ENCODE measurements around the gene UVSSA. TPM values are rescaled to one million over a fixed set of nuclear protein-coding genes. Genes with fewer than 3 reads are reported as not detected.
A peak's percentile ranks its signal among the peaks of the same experiment; 100 is the strongest.

The UVSSA gene
- total and polyA plus RNA-seq, 9 of the 15 experiments (the other 6 are each of a cell fraction or from before 2014, with no cell fraction given): 0.21 to 14.6 (median 3.3) TPM

DNA sequence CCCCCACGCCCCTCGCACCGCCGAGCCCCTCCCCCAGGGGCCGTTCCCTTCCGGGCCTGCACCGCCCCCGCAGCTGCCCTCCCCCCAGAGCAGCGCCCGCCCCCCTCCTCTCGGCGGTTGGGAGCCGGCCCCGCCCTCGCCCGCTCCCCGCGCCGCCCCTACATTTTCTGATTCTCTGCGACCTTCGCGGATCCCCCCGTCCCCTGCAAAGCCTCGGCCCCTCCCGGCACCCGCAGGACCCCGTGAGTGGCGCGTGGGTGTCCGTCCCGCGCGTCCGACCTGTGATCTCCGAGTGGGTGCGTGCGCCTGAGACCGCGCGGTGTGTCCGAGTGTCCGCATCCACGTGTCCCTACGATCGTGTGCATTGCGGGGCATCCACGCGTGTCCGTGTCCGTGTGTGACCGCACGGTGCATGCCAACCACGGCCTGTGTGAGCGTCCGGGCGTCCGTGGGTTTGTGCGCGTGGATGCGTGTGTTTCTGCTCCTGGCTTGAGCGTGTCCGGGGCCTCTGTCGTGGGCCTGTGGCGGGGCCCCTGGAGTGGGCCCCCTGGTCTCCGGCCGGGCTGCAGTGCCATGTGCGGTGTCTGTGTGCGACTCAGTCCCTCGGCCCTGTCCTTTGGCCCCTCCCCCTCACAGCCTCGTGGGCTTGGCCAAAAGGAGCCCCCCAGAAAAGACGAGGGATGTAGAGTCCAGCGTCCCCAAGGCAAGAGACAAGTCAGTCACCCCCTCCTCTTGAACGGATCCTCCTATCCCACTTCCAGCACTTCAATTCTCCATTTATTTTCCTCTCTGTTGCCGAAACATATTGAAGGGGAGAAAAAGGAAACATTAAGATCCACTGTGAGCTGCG is 68.0 kb downstream of the UVSSA start (continued):
- TF ChIP-seq KAT8 (IDR thresholded peaks at IDR 0.05; ENCODE audit: low read depth) (no peak), MTA2 (IDR thresholded peaks at IDR 0.05; ENCODE audit: low read depth) (peak; percentile 69), NFE2 (IDR thresholded peaks at IDR 0.05; ENCODE audit: low read depth) (no peak), MTA1 (IDR thresholded peaks at IDR 0.05; ENCODE audit: borderline replicate concordance) (peak; percentile 93), FIP1L1 (IDR thresholded peaks at IDR 0.05; ENCODE audit: low read depth, low read length, poor library complexity, severe bottlenecking) (peak; percentile 89), BACH1 (tag; IDR thresholded peaks at IDR 0.05) (no peak), TAF7 (tag; IDR thresholded peaks at IDR 0.05) (no peak), HLTF (IDR thresholded peaks at IDR 0.05) (no peak), DMBX1 (CRISPR knock-in tag; IDR thresholded peaks at IDR 0.05; ENCODE audit: borderline replicate concordance) (no peak)
- TF ChIP-seq, protein P1, sequence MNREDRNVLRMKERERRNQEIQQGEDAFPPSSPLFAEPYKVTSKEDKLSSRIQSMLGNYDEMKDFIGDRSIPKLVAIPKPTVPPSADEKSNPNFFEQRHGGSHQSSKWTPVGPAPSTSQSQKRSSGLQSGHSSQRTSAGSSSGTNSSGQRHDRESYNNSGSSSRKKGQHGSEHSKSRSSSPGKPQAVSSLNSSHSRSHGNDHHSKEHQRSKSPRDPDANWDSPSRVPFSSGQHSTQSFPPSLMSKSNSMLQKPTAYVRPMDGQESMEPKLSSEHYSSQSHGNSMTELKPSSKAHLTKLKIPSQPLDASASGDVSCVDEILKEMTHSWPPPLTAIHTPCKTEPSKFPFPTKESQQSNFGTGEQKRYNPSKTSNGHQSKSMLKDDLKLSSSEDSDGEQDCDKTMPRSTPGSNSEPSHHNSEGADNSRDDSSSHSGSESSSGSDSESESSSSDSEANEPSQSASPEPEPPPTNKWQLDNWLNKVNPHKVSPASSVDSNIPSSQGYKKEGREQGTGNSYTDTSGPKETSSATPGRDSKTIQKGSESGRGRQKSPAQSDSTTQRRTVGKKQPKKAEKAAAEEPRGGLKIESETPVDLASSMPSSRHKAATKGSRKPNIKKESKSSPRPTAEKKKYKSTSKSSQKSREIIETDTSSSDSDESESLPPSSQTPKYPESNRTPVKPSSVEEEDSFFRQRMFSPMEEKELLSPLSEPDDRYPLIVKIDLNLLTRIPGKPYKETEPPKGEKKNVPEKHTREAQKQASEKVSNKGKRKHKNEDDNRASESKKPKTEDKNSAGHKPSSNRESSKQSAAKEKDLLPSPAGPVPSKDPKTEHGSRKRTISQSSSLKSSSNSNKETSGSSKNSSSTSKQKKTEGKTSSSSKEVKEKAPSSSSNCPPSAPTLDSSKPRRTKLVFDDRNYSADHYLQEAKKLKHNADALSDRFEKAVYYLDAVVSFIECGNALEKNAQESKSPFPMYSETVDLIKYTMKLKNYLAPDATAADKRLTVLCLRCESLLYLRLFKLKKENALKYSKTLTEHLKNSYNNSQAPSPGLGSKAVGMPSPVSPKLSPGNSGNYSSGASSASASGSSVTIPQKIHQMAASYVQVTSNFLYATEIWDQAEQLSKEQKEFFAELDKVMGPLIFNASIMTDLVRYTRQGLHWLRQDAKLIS (CRISPR knock-in tag; IDR thresholded peaks at IDR 0.05): 0 out of 2 replicates have a peak, but pooled peaks have one; percentile 39

Data from K562 (cell line).